PC-3 (cell line): ENCODE measurements around the gene FOXD4L3.
"Not testable (repeated sequence)": the region's sequence is repeated elsewhere in the genome, so short reads cannot be mapped to it uniquely, and the experiment has no call there.

Source experiments
- CTCF ChIP-seq: fragments of 300-600 bp; sonication (generic); conservative IDR thresholded peaks from 2 replicates; pipeline ENCODE4 v1.5.1; 2017; ENCODE audit warnings: antibody characterized with exemption, low read depth, mild to moderate bottlenecking, low read length
- EZH2phosphoT487 ChIP-seq: fragments of 300-600 bp; sonication (generic); IDR thresholded peaks from 2 replicates; pipeline ENCODE4 v1.6.1; 2018; ENCODE audit warnings: mild to moderate bottlenecking, antibody characterized with exemption, low read length, borderline replicate concordance

GRCh38 chr9:68306391-68306964, 3.8 kb downstream of the FOXD4L3 start:
- TF ChIP-seq CTCF, EZH2phosphoT487: not testable (repeated sequence)
